Thyroid gland (tissue), 4 donors: Measurements from ENCODE around the gene CLIC5.

Experiments
- CTCF ChIP-seq, 6 experiments: fragments of 200-600 bp in 3 of 6; fragments of 450-650 bp in 3 of 6; sonication (generic) in 3 of 6; IDR thresholded peaks; one replicate each; pipeline ENCODE4 v1.5.1; 2016 to 2019; ENCODE audit warnings: antibody characterized with exemption in 6 of 6, mild to moderate bottlenecking in 2 of 6, inconsistent platforms in 1 of 6, moderate library complexity in 1 of 6
- POLR2A ChIP-seq, 2 donors: fragments of 450-650 bp; IDR thresholded peaks; one replicate each; pipeline ENCODE4 v1.6.1; 2017; ENCODE audit warnings: antibody characterized with exemption in 2 of 2, mild to moderate bottlenecking in 2 of 2, moderate library complexity in 1 of 2

DNA sequence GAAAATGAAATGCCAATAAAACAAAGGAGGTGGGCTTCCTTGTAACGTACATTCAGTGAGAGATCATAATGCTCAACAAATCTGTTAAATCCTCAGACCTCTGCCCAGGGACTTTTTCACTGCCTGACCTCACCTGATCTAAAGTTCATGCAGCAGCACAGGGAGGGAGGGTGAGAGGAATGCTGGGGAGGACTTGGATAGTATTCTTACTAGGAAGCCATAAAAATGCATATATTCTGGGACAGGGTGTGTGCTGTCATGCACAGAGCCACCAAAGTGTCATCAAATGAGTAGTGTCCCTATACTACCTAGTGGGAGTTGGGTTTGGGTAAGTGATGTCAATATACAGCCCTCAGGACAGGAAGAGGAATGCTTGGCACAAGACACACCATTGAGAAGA, 32.6 kb downstream of the CLIC5 start:
- TF ChIP-seq CTCF (IDR thresholded peaks at IDR 0.05) (no peak), POLR2A (IDR thresholded peaks at IDR 0.05) (no peak)
